HPDE6-E6E7 (cell line): ENCODE measurements around the gene CHD6.

Experiments
- DNase-seq: peaks from one replicate; pipeline ENCODE4 v3.0.0; 2011; ENCODE audit warnings: missing footprints; ENCODE audit errors: extremely low spot score

Gene CHD6

DNA sequence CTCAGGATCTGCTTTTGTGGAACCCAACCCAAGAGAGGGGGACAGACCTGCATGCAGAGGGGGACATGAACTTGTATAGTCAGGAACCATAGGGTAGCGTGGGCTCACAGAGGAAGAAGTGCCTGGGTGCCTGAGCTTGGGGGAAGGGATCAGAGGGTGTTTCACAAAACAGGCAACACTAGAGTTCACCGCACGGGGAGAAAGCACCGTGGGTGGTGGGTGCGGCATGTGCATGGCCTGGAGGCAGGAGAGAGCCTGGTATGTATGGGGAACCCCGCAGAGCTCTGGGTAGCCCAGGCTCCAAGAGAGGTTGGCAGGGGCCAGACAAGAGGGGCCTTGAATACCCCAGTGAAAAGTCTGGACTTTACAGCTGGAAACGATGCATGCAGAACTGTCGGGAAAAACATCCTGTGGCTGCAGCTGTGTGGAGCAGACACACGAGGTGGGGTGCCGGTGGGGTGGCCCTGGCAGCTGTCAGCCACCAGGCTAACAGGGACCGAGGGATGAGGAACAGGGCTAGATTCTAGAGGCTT is 244.9 kb downstream of the CHD6 start:
- no peak for DNase-seq

DNA sequence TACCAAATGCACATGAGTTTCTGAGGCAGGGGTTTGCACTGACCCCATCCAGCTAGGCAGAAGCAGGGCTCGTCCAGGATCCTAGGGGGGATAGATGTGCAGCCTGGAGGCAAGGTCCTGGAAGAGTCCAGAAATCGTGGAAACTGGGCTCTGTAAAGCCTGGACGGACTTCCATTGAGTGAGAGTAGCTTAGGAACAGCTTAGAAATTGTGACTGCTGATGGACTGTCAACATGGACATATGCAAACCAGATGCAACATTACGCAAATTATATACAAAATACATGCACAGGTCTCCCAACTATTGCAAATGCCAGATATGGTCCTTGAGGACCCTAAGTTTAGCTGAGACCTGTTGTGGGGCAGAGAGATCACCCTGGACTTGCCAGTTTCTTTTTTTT is 246.8 kb downstream of the CHD6 start:
- DNase-seq: no peak

- DNase-seq: no peak
These were observed 248.0 kb downstream of the CHD6 start for GRCh38 chr20:41370176-41370575.

DNA sequence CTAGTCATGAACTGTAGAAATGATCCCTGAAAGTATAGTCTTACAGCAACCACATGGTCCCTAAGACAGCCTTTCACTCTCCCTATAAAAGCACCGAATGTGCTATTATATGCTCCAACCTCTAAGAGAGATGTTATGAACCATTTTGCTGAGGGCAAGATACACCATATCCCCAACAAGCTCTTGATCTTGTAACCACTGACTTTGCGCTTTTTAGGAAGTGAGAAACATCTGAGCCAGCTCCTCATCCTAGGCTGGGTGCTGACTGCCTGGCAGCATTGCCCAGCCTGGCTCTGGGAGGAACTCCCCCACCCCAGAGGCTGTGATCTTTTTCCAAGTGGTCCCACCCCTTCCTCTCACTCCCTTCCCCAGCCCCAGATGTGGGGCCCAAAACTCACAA is 248.5 kb downstream of the CHD6 start:
- no peak for DNase-seq

GRCh38 chr20:41367956-41368355 is 250.2 kb downstream of the CHD6 start:
- no peak for DNase-seq

DNA sequence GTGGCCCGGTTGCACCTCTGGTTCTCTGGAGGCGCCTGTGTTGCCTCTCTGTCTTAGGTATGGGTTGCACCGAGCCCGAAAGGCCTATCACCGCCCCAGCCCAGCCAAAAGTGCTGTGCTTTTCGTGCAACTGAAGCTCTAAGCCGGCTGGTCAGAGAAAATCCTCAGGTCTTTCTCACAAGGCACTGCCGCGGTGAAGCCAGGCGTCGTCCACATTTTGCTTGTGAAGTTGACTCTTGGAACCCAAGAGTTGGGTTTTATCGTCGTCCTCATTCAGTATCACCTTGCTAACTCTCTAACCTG is 250.8 kb downstream of the CHD6 start:
- DNase-seq: no peak

DNA sequence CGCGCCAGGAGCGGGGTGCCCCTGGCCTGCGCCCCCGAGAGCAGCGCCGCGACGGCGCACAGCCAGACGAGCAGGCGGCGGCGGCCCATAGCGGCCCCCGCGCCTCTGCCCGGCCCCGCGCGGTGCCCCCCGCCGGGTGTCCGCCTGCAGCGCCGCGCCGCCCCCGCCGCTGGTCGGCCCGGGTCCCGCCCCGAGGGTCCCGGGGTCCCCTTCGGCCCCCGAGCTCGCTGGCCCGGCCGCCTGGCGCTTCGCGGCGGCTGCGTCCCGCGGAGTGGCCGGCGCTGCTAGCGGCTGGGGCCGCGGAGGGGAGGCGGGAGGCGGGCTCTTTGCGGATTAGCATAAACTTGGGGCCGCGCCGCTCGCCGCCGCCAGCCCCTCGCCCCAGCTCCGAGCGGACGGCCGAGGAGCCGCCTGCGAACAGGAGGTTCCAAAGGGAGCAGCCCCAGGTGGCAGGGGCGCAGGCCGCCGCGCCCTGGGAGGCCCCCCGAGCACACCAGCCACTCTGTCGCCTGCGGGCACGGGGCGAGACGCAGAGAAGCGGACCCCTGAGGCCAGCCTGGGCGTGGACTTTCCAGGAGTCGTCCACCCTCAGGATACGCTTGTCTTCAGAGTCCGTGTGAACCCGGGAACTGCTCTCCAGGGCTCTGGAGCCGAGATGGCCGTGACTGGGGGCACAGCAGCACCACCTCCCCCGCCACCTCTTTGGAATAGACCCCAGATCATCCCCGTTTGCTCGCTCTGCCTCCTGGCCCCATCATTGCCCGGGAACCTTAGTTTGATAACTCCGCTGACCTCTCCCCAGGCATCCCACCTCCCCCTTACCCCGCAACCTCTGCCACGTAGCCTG is 251.4 kb downstream of the CHD6 start, which contains the start of gene EMILIN3:
EMILIN3 (minus strand) TSS at position 273 of the 847 bp plus-strand sequence; CDS start at position 89, 184 bp downstream.
- DNase-seq: no peak

- DNase-seq: no peak
These were observed 252.2 kb downstream of the CHD6 start for GRCh38 chr20:41365777-41366545.

- DNase-seq: no peak
These were observed 253.0 kb downstream of the CHD6 start for GRCh38 chr20:41364967-41365765.

- no peak for DNase-seq
These were observed 253.8 kb downstream of the CHD6 start for GRCh38 chr20:41364236-41364855.

- DNase-seq: no peak
These were observed 254.6 kb downstream of the CHD6 start for GRCh38 chr20:41363601-41364000.

GRCh38 chr20:41362748-41363140 is 255.4 kb downstream of the CHD6 start:
- DNase-seq: no peak

GRCh38 chr20:41361757-41362747 is 256.1 kb downstream of the CHD6 start:
- DNase-seq: no peak

GRCh38 chr20:41360831-41361756 is 257.1 kb downstream of the CHD6 start:
- no peak for DNase-seq

- DNase-seq: no peak
These were observed 258.6 kb downstream of the CHD6 start for GRCh38 chr20:41359541-41360011.

DNA sequence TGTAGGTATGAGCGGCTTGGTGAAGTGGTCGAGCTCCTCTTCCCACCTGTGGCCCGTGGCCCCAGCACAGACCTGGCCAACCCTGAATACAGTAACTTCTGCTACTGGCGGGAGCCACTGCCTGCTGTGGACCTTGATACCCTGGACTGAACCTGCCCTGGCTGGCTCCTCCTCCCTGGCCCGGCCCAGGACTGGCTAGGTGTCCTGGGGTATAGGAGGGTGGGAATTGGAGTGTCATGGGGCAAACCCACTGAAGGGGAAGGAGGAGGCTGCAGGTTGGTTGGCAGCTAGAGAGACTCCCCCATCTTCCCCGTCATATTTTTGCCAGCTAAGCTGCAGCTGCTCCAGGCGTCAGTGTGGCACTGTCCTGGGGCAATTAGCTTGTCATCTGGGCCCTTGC is 259.5 kb downstream of the CHD6 start:
- no peak for DNase-seq

DNA sequence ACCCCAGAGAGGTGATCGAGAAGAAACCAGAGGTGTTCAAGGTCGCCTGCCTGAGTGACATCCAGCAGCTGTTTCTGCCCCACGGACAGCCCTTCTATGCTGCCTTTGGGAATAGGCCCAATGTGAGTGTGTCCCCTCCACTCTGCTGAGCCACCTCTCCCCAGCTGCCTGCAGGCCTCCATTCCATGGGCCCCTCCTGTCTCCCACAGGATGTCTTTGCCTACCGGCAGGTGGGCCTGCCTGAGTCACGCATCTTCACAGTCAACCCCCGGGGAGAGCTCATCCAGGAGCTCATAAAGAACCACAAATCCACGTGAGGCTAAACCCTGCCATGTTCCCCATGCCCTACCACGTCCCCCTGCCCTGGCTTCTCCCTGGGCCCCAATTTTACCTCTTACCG is 259.9 kb downstream of the CHD6 start:
- DNase-seq: no peak

DNA sequence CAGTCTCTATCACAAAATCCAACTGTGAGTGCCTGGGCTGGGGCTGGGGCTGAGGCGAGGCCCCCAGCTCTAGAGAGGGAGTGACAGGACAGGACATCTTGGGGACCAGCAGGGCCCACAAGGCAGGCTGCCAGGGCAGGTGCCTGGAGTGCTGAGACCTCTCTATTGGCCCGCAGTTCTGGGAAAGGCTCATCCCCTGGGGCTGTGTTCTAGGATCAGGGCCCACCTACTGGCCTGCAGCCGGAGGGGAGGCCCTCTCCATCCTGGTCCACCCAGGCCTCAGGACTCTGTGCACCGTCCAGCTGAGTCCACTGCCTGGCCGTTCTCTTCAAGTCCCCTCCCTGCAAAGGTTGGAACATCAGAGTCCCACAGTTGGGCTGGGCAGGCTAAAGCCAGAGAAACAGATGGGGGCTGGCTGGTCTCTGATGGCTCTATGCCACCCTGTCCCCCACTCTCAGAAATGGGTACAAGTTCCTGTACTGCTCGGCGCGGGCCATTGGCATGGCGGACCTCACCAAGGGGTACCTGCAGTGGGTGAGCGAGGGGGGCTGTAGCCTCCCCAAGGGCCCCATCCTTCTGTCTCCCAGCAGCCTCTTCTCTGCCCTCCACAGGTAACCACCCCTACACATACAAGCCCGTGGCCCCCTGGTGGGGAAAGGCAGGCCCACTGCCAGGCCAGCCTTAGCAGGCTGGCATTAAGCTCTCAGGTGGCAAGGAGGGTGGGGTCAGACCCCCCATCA is 260.6 kb downstream of the CHD6 start:
- no peak for DNase-seq
